GM18951 (cell line): ENCODE measurements around the gene UXS1.
"Not testable (repeated sequence)": the region's sequence is repeated elsewhere in the genome, so short reads cannot be mapped to it uniquely, and the experiment has no call there.

Experiments
- POLR2A ChIP-seq: IDR thresholded peaks from 4 replicates; pipeline ENCODE4 v1.6.1; 2011; ENCODE audit warnings: mild to moderate bottlenecking; ENCODE audit not compliant: insufficient read length, insufficient read depth; ENCODE audit errors: extremely low read depth
- in situ Hi-C: fragments of 300-500 bp; cut with MboI; formaldehyde crosslinking; loops from one replicate; pipeline ENCODE4 v1.12.0; 2022; ENCODE audit warnings: low sequenced_read_pairs, mixed read lengths, inconsistent platforms; ENCODE audit not compliant: unreplicated experiment

UXS1 gene

GRCh38 chr2:106193977-106194778 is at the start of gene UXS1:
Gene UXS1 (minus strand): TSS chr2:106194301. CDS start chr2:106194241, 60 bp downstream.
- TF ChIP-seq POLR2A: peak; percentile 91
- in situ Hi-C loops: no loop called here

- in situ Hi-C loops: not testable (repeated sequence)
Observed at GRCh38 chr2:106239491-106239890, 45.4 kb upstream of the UXS1 start.

GRCh38 chr2:106235392-106235791 is 41.3 kb upstream of the UXS1 start:
- in situ Hi-C loops: not testable (repeated sequence)

- in situ Hi-C loops: no loop called here
- no peak for TF ChIP-seq POLR2A
Observed at GRCh38 chr2:106233350-106233706, 39.2 kb upstream of the UXS1 start.

GRCh38 chr2:106232638-106233349 is 38.7 kb upstream of the UXS1 start:
- in situ Hi-C loops: no loop called here
- no peak for TF ChIP-seq POLR2A

- in situ Hi-C loops: no loop called here
- TF ChIP-seq POLR2A: no peak
Observed at GRCh38 chr2:106223347-106223746, 29.2 kb upstream of the UXS1 start.

- in situ Hi-C loops: not testable (repeated sequence)
Observed at GRCh38 chr2:106222057-106222456, 28.0 kb upstream of the UXS1 start.

- no peak for TF ChIP-seq POLR2A
- in situ Hi-C loops: no loop called here
Observed at GRCh38 chr2:106219813-106220212, 25.7 kb upstream of the UXS1 start.

- in situ Hi-C loops: not testable (repeated sequence)
Observed at GRCh38 chr2:106219157-106219556, 25.1 kb upstream of the UXS1 start.

GRCh38 chr2:106208874-106209273 is 14.8 kb upstream of the UXS1 start:
- in situ Hi-C loops: no loop called here
- TF ChIP-seq POLR2A: no peak

GRCh38 chr2:106208399-106208798 is 14.3 kb upstream of the UXS1 start:
- in situ Hi-C loops: no loop called here
- no peak for TF ChIP-seq POLR2A

GRCh38 chr2:106207246-106207645 is 13.1 kb upstream of the UXS1 start:
- TF ChIP-seq POLR2A: no peak
- in situ Hi-C loops: no loop called here

GRCh38 chr2:106205488-106205887 is 11.4 kb upstream of the UXS1 start:
- no peak for TF ChIP-seq POLR2A

GRCh38 chr2:106204551-106204950 is 10.4 kb upstream of the UXS1 start:
- in situ Hi-C loops: not testable (repeated sequence)

More at GRCh38 chr2:106205488-106205887, 11.4 kb upstream of the UXS1 start:
- in situ Hi-C loops: no loop called here
